Activated CD8-positive, alpha-beta memory T cell treated with anti-CD3 and anti-CD28 coated beads for 24 hours (primary cell): ENCODE results near the gene NRDC.
"Not testable (repeated sequence)": the region's sequence is repeated elsewhere in the genome, so short reads cannot be mapped to it uniquely, and the experiment has no call there.

ENCODE experiments used
- DNase-seq: peaks from one replicate; pipeline ENCODE4 v3.0.0-alpha.2; 2020

Gene NRDC

DNA sequence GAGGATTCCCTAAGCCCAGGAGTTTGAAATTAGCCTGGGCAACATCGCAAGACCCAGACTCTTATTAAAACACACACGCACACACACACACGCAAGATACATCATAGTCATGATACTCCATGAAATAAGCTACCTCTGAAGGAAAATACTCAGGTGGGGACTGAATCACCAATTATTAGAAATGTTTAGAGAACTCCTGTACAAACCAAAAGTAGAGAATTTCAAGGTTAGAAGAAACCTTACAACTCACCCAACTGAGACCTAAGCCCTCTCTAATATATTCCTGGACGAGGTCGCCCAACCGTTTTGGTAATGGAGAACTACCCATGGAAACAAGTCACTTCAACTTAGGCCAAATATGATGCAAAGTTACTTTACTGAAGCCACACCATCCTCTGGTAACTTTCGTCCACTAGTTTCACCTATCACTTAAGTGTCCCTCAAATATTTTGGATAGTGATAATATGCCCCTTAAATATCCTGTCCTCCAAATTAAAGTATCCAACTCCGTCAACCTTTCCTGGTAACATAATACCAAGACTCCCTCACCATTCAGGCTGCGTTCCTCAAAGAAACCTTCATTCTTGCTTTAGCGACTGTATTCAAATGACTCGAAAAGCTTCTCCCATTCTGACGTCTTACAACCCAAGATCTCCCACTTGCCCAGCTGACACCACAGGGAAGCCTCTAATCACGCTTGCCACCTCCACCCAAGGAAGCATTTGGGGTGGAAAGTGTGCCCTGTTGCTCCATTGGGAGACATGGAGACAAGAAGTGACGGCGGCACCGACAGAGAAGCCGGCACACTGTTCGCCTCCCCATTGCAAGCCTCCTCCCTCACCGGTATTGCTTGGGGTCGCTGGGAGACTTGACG lies 856 bp downstream of the NRDC start:
- no peak for DNase-seq

- no peak for DNase-seq
Observed at GRCh38 chr1:51875836-51876235, 2.7 kb downstream of the NRDC start.

DNA sequence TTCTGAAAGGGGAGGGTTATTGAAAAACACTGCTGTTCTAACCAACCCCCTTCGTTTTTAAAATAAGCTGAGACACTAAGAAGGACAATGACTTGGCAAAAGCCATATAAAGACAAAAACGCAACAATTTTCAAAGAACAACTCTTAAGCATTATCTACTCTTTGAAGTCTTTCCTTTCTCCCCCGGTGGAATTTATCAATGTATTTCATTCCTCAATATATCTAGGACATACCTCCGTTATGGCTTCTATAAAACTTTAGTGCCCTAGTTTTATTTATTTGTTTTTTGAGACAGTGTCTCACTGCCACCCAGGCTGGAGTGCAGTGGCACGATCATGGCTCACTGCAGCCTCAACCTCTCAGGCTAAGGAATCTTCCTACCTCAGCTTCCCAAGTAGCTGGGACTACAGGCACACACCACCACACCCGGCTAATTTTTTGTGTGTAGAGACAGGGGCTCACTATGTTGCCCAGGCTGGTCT lies 3.2 kb downstream of the NRDC start:
- no peak for DNase-seq

DNA sequence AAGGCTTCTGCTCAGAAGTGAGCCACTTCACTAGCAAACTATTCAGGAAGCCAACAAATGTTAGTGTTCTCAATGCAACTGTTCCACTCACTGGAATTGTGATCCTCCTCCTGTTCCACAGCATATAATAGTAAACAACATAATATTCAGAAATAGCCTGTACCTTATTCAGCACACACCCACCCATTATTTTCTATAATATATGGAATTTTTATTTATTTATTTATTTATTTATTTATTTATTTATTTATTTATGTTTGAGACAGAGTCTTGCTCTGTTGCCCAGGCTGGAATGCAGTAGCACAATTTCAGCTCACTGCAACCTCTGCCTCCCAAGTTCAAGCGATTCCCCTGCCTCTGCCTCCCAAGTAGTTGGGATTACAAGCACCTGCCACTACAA lies 5.3 kb downstream of the NRDC start:
- DNase-seq = not testable (repeated sequence)

DNA sequence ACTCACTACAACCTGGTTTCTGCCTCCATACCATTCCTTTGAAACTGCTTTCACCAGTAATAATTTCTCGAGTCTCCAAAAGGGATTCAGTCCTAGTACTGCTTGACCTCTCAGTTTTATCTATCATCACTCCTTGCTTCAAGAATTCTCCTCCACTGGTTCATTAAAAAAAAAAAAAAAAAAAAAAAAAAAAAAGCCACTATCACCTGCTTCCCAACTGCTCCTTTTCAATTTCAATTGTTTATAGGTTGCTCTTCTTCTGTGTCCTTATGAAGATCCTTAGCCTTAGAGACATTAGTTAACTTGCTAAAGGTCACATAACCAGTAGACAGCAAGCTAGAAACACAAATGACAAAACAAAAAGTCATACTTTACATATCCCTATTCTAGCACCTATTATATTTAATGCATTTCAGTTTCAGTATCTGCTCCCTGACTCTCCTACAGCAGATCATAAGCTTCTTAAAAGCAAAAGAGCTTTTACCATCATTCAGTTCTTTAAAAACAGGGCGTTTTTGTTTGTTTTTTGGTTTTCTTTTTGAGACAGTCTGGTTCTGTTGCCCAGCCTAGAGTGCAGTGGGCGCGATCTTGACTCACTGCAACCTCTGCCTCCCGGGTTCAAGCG lies 7.1 kb downstream of the NRDC start:
- no peak for DNase-seq

DNA sequence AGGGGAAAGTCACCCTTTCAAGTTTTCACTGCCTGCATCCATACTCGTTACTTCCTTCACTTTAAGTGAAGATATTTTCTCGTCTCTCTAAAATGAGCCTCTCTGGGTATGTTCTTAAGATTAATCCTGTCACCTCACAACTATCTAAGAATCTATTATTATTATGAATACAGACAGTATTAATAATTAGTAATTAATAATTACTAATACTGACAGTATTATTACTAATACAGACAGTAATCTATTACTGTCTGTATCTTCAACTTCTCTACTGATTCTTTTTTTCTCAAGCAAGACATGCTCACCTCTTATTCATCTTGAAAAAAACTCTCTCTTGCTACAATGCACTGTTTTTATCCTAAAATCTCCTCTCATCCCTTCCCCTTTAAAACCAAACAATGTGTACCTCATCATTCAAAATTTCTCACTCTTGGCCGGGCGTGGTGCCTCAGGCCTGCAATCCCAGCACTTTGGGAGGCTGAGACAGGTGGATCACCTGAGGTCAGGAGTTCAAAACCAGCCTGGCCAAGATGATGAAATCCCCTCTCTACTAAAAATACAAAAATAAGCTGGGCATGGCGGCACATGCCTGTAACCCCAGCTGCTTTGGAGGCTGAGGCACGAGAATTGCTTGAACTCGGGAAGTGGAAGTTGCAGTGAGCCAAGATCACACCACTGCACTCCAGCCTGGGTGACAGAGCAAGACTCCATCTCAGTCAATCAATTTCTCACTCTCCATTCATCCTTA lies 7.8 kb downstream of the NRDC start:
- DNase-seq = no peak

GRCh38 chr1:51867479-51868232 lies 10.9 kb downstream of the NRDC start:
- no peak for DNase-seq

GRCh38 chr1:51863384-51863783 lies 15.1 kb downstream of the NRDC start:
- no peak for DNase-seq

GRCh38 chr1:51861669-51862068 lies 16.9 kb downstream of the NRDC start:
- DNase-seq = no peak

DNA sequence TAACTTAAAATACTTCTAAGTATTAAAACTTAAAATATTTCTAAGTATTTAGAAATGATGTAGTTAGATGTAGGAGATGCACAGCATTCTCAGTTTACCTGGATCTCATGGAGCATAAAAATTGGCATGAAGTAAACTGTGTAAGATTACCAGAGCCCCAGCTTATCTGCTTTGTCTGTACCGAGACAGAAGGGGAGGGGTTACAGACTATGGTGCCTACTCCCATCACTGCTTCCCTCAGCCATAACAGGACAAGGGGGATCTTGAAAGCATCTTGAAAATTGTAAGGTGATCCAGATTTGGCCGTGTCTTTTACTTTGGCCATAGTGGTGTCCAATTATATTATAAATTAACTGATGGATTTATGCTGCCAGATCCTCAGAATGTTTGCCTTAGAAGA lies 18.8 kb downstream of the NRDC start:
- no peak for DNase-seq

DNA sequence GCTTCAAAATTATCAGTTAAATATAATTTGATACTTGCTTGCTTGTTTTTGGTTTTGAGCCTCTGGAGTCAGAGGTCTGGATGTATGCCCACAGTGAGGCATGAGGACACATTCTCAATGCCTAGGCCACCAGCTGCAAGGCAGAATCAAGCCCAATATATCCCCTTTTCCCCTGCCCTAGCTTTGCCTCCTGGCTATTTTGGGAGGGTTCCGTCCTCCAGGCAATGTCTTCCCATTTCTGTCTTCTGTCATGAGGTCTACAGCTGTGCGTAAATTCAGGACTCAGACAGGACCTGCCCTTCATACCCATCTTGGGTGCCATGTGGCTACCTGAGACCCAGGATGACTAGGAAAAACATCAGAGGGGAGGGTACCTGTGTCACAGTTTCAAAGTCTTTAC lies 19.2 kb downstream of the NRDC start:
- DNase-seq = no peak

GRCh38 chr1:51858892-51859291 lies 19.6 kb downstream of the NRDC start:
- no peak for DNase-seq

GRCh38 chr1:51856745-51857144 lies 21.8 kb downstream of the NRDC start:
- DNase-seq = no peak

GRCh38 chr1:51855624-51856023 lies 22.9 kb downstream of the NRDC start:
- no peak for DNase-seq

GRCh38 chr1:51853360-51853759 lies 25.2 kb downstream of the NRDC start:
- no peak for DNase-seq

- no peak for DNase-seq
Observed at GRCh38 chr1:51851882-51852396, 26.6 kb downstream of the NRDC start.

DNA sequence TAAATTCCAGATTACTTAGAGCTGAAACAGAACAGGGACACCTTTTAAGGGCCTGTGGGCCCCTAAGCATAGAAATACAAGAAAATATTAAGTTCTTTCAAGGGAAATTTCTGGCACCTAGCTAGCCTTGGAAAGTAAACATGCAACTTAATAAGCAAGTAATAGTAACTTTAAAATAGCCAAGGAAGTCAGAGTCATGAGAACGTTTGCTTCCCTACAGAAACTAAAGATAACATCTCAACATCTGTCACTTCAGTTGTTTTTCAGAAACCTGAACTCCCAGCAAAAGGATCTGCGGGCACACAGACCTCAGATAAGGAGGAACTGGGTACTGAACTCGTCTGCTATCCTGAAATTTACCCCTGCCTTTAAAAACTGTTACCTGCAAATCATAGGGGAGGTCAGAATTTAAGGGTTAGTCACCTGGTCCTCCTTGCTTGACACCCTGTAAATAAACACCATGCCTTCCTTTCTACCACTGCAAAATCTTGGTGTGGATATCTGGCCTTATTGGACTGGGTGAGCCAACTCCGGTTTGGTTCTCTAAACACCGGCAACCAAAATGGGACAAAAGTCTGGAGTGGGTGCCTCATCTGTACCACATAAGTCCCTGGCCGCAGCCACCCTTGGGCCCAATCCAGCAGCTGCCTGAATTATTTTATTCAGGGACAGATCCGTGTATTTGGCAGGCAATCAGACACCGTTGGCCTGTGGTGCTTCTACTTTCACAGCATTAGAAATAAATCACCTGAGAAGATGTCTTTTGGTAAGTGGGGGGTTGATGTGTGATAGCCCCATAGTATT lies 27.9 kb downstream of the NRDC start:
- DNase-seq = no peak

DNA sequence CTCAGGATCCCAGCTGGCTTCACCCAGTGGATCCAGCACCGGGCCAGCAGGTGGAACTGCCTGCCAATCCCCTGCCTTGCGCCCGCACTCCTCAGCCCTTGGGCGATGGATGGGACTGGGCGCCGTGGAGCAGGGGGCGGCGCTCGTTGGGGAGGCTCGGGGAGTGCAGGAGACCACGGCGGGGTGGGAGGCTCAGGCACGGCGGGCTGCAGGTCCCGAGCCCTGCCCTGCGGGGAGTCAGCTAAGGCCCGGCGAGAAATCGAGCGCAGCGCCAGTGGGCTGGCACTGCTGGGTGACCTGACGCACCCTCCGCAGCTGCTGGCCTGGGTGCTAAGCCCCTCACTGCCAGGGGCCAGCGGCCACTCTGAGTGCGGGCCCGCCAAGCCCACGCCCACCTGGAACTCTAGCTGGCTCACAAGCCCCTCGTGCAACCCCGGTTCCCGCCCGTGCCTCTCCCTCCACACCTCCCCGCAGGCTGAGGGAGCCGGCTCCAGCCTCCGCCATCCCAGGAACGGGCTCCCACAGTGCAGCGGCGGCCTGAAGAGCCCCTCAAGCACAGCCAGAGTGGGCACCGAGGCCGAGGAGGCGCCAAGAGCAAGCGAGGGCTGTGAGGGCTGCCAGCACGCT lies 31.1 kb downstream of the NRDC start:
- DNase-seq = no peak

- no peak for DNase-seq
Observed at GRCh38 chr1:51843948-51844347, 34.6 kb downstream of the NRDC start.

GRCh38 chr1:51842261-51842660 lies 36.3 kb downstream of the NRDC start:
- no peak for DNase-seq

- no peak for DNase-seq
Observed at GRCh38 chr1:51840743-51841461, 37.6 kb downstream of the NRDC start.
